Ovary (tissue), 9 donors: Measurements from ENCODE around the gene ADD1. TPM values are rescaled to one million over a fixed set of nuclear protein-coding genes. Genes with fewer than 3 reads are reported as not detected.
A peak's percentile ranks its signal among the peaks of the same experiment; 100 is the strongest.

ENCODE experiments used
- DNase-seq, 5 donors: peaks; one replicate each; pipeline ENCODE4 v3.0.0-alpha.2; 2019 to 2020
- H3K27ac ChIP-seq, 2 donors: fragments of 200-600 bp; one replicate each; pipeline versions ENCODE4 v1.5.1 to v1.8.0; 2019 to 2022
- H3K27me3 ChIP-seq: fragments of 200-600 bp; one replicate; pipeline ENCODE4 v1.8.0; 2022
- H3K36me3 ChIP-seq: fragments of 200-600 bp; sonication (generic); one replicate; pipeline ENCODE4 v1.5.1; 2019
- H3K4me1 ChIP-seq: one replicate; pipeline ENCODE4 v1.8.1; 2013; ENCODE audit warnings: mild to moderate bottlenecking, moderate library complexity; ENCODE audit not compliant: insufficient read depth
- H3K4me3 ChIP-seq: fragments of 200-600 bp; sonication (generic); one replicate; pipeline ENCODE4 v1.5.1; 2017
- H3K9me3 ChIP-seq, 2 donors: fragments of 200-600 bp in 1 of 2; sonication (generic) in 1 of 2; one replicate each; pipeline versions ENCODE4 v1.5.1 to v1.8.1; 2013 to 2019; ENCODE audit warnings: mild to moderate bottlenecking in 1 of 2, moderate library complexity in 1 of 2
- EP300 ChIP-seq: sonication (generic); formaldehyde crosslinking; IDR thresholded peaks from one replicate; pipeline ENCODE4 v1.6.1; 2017; ENCODE audit warnings: antibody characterized with exemption
- POLR2A ChIP-seq: fragments of 450-650 bp; IDR thresholded peaks from one replicate; pipeline ENCODE4 v1.6.1; 2017; ENCODE audit warnings: antibody characterized with exemption, mild to moderate bottlenecking, moderate library complexity
- WGBS, 3 donors: extraction: QIAGEN DNeasy Blood & Tissue Kit in 1 of 3; methylation state at CpG; one replicate each; pipeline versions ENCODE4 v1.1.5 to v1.1.7; 2013 to 2017; 5-methylcytosine and 5-hydroxymethylcytosine counted together
- intact Hi-C, 4 donors: fragments of 100-400 bp; cut with DNase I; formaldehyde crosslinking; loops; one replicate each; pipeline versions ENCODE4 v1.11.0 to v1.15.1; 2022 to 2023
- polyA plus RNA-seq, 2 donors: library from polyadenylated mRNA; stranded (reverse); fragments of 200-250 nt in 1 of 2; fragments of 350-450 nt in 1 of 2; fragmentation: Illumina TruSeq in 1 of 2; extraction: RNeasy Lipid Tissue Mini Kit (QIAGEN cat#74804) in 1 of 2; gene quantifications; one replicate each; pipeline ENCODE4 v1.2.3, GENCODE V29; 2013 to 2014
- total RNA-seq, 7 donors: library from RNA; depleted of rRNA in 2 of 7; stranded (reverse); fragments of >200 nt in 2 of 7; fragmentation: NEBNext Ultra II Directional in 3 of 7; extraction: Animal tissue kit (Norgen Biotek cat#: 25700) in 3 of 7; gene quantifications; one replicate each; pipeline versions ENCODE4 v1.1.0 to v1.2.4, GENCODE V29; 2016 to 2023
- TF ChIP-seq, protein P1 (sequence below), 3 donors: fragments of 450-650 bp in 2 of 3; fragments of 200-600 bp in 1 of 3; IDR thresholded peaks; one replicate each; pipeline versions ENCODE4 v1.5.1 to v1.8.0; 2016 to 2022; ENCODE audit warnings: antibody characterized with exemption in 3 of 3, mild to moderate bottlenecking in 1 of 3
- donor health status: DM: no; HTN: no; CAD: no; lungs with moderate emphysema.
- donor health status: DM: no; HTN: no; CAD: no.
- donor health status: Bipolar disorder and iron deficiency.
- donor health status: DM: yes; HTN: yes; CAD: no.
- donor health status: DM: no; HTN: no; CAD: no.
- donor health status: DM: yes; HTN: yes; CAD: no.

The ADD1 gene
- total and polyA plus RNA-seq, 9 donors = 166 to 447 (median 365) TPM

DNA sequence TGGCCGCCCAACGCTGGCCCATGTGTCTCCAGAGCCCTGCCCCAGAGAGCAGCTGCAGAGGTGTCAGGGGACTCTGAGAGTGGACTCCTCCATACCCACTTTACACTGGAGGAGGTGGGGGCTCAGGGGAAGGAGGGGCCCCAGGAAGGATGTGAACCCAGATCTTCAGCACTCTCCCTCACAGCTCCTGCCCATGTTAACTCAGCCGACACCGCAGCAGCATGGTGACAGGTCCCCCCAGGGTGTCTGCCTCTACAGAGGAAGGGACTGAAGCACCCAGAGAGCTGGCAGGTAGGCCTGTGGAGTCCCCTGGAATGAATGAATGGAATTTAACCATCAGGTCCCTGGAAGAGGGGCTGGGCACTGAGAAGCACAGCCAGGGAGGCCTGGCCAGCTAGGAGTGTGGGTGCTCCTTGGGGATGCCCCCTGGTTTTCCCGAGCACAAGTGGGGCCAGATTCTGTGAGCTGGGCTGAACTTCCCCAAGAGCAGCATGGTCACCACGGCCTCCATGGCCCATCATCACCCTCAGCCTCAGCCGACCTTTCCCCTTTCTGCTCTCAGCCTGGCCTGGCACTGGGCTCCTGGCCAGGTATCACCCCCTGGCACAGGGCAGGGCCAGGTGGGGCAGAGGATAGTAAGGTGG is 28.9 kb upstream of the ADD1 start:
- H3K4me1 ChIP-seq = peaks cover 21% of the 10 kb centered on the region
- H3K36me3 ChIP-seq = no peaks in the 10 kb centered on the region
- WGBS, 3 donors = 81 to 93% (median 88%) methylated on average over 6 to 7 of the region's 7 CpGs
- H3K27ac ChIP-seq = no peak overlapping the region
- no peaks in the 10 kb centered on the region for H3K9me3 ChIP-seq
- no peak for DNase-seq
- H3K27me3 ChIP-seq = no peaks in the 10 kb centered on the region
- TF ChIP-seq EP300 (no peak), POLR2A (no peak)
- TF ChIP-seq, protein P1, sequence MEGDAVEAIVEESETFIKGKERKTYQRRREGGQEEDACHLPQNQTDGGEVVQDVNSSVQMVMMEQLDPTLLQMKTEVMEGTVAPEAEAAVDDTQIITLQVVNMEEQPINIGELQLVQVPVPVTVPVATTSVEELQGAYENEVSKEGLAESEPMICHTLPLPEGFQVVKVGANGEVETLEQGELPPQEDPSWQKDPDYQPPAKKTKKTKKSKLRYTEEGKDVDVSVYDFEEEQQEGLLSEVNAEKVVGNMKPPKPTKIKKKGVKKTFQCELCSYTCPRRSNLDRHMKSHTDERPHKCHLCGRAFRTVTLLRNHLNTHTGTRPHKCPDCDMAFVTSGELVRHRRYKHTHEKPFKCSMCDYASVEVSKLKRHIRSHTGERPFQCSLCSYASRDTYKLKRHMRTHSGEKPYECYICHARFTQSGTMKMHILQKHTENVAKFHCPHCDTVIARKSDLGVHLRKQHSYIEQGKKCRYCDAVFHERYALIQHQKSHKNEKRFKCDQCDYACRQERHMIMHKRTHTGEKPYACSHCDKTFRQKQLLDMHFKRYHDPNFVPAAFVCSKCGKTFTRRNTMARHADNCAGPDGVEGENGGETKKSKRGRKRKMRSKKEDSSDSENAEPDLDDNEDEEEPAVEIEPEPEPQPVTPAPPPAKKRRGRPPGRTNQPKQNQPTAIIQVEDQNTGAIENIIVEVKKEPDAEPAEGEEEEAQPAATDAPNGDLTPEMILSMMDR (IDR thresholded peaks at IDR 0.05) = no peak
- no peak overlapping the region for H3K4me3 ChIP-seq
- intact Hi-C loops = no loop called here

DNA sequence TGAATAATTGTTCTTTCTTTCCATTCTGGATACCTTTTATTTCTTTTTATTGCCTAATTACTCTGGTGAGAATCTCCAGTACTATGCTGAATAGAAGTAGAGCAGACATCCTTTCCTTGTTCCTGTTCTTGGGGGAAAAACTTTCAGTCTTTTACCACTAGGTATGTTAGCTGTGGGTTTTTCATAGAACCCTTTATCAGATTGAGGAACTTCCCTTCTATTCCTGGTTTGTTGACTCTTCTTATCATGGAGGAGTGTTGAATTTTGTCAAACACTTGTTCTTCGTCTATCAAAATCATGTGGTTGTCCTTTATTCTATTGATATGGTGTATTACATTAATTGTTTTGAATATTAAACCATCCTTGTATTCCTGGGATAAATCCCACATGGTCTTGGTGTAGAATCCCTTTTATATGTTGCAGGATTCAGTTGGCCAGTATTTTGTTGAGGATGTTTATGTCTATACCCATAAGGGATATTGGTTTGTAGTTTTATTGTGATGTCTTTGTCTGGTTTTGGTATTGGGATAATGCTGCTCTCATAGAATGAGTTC is 27.2 kb upstream of the ADD1 start:
- TF ChIP-seq, protein P1 (IDR thresholded peaks at IDR 0.05) = no peak
- TF ChIP-seq EP300 (no peak), POLR2A (no peak)
- no peak overlapping the region for H3K27ac ChIP-seq
- peaks cover 20% of the 10 kb centered on the region for H3K4me1 ChIP-seq
- intact Hi-C loops = no loop called here
- H3K9me3 ChIP-seq = no peaks in the 10 kb centered on the region
- no peaks in the 10 kb centered on the region for H3K27me3 ChIP-seq
- no peaks in the 10 kb centered on the region for H3K36me3 ChIP-seq
- no peak for DNase-seq
- WGBS, 3 donors = 92% methylated on average over 1 of the region's 1 CpG
- no peak overlapping the region for H3K4me3 ChIP-seq

GRCh38 chr4:2817137-2817536 is 26.5 kb upstream of the ADD1 start:
- TF ChIP-seq EP300 (no peak), POLR2A (no peak)
- TF ChIP-seq, protein P1 (IDR thresholded peaks at IDR 0.05) = no peak
- 73 to 91% (median 84%) methylated on average over 4 of the region's 4 CpGs for WGBS, 3 donors
- Histone ChIP-seq H3K4me3 (no peak overlapping the region), H3K4me1 (peaks cover 13% of the 10 kb centered on the region), H3K9me3 (no peaks in the 10 kb centered on the region), H3K36me3 (no peaks in the 10 kb centered on the region), H3K27me3 (no peaks in the 10 kb centered on the region), H3K27ac (no peak overlapping the region)
- intact Hi-C loops = no loop called here
- DNase-seq = no peak

- peak overlapping the region; percentile 65 for H3K4me3 ChIP-seq
- WGBS, 3 donors = 7 to 21% (median 7%) methylated on average over 28 to 64 of the region's 65 CpGs
- H3K4me1 ChIP-seq = peaks cover 10% of the 10 kb centered on the region
- H3K9me3 ChIP-seq = no peaks in the 10 kb centered on the region
- peak in 1 of 5 donors; percentile 61 for DNase-seq
- TF ChIP-seq POLR2A = no peak
- H3K27ac ChIP-seq = no peak overlapping the region
- H3K27me3 ChIP-seq = no peaks in the 10 kb centered on the region
- intact Hi-C loops = no loop called here
- no peaks in the 10 kb centered on the region for H3K36me3 ChIP-seq
Measured at GRCh38 chr4:2817701-2818350, 25.8 kb upstream of the ADD1 start.
